Measurements from ENCODE around the gene SMLR1. TPM values are rescaled to one million over a fixed set of nuclear protein-coding genes. Genes with fewer than 3 reads are reported as not detected.

SMLR1 gene
- total and polyA plus RNA-seq, 2 donors (not counting 3 experiments of a cell fraction or from before 2014, with no cell fraction given) = not detected

DNA sequence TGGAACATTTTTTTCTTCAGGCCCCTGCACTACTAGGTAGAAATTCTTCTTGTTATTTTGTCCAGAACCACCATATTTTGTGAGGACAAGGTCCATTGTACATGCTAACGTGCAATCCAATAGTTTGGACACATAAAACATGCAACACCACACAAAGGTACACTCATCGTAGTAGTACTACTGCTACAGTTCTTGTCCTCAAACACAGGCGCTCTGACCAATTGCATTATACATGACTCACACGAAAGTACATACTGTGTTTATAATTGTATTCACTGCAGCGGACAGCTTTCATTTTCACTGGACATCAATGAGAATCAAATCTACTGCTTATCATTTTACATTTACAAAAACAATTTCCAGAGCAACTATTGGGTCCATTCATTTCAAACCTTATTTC is 15.3 kb upstream of the SMLR1 start:
- DNase-seq (ENCODE audit: low read depth, low spot score) (no peak), FAIRE-seq (no peak)
- TF ChIP-seq EZH2 (IDR thresholded peaks at IDR 0.05; ENCODE audit: borderline replicate concordance, low read depth, low read length, severe bottlenecking) = no peak
- H2AFZ ChIP-seq (ENCODE audit: low read depth, low read length) = no peak overlapping the region
- no peaks in the 10 kb centered on the region for H3K36me3 ChIP-seq (ENCODE audit: control insufficient read depth in 2 of 2, extremely low read depth in 1 of 2, insufficient read depth in 2 of 2, low read length in 2 of 2)
- dilution Hi-C loops (cut with MboI; ENCODE audit: extremely low pct_ligation_motif_present, low sequenced_read_pairs) = no loop called here
- no peak overlapping the region for H3K4me2 ChIP-seq (ENCODE audit: insufficient read depth, low read length)
- intact Hi-C loops (cut with micrococcal nuclease) = no loop called here
- BruUV-seq (replicated peaks) = no TSS peak
- ChIA-PET CTCF (interaction anchor here (1.7 kb wide), 1 partner anchor 54 kb away, joined by 4 read pairs; no protein-coding TSS in a partner anchor), POLR2A (no interaction called here)
- no peaks in the 10 kb centered on the region for H3K9me3 ChIP-seq (replicated peaks; ENCODE audit: control insufficient read depth, insufficient read depth, low read length)
- no peaks in the 10 kb centered on the region for H3K4me1 ChIP-seq (ENCODE audit: control insufficient read depth, extremely low read depth, insufficient read depth, low read length)
- no peaks in the 10 kb centered on the region for H3K27me3 ChIP-seq (ENCODE audit: control insufficient read depth in 2 of 2, insufficient read depth in 2 of 2, low read length in 2 of 2)
- no peak overlapping the region for H3K9ac ChIP-seq (replicated peaks; ENCODE audit: extremely low read depth, insufficient read depth, low read length)
- H3K4me3 ChIP-seq (replicated peaks in 1 of 3; ENCODE audit: insufficient read depth in 1 of 3, low read depth in 1 of 3, low read length in 3 of 3) = no peak overlapping the region
- H3K27ac ChIP-seq (ENCODE audit: insufficient read depth, low read depth, low read length) = no peak overlapping the region
- H4K20me1 ChIP-seq (replicated peaks; ENCODE audit: control insufficient read depth, extremely low read depth, insufficient read depth, low read length) = no peaks in the 10 kb centered on the region
- no peaks in the 10 kb centered on the region for H3K9me1 ChIP-seq (replicated peaks; ENCODE audit: control insufficient read depth, extremely low read depth, insufficient read depth, low read length)
- H3K79me2 ChIP-seq (ENCODE audit: control insufficient read depth, insufficient read depth, low read length) = no peaks in the 10 kb centered on the region

DNA sequence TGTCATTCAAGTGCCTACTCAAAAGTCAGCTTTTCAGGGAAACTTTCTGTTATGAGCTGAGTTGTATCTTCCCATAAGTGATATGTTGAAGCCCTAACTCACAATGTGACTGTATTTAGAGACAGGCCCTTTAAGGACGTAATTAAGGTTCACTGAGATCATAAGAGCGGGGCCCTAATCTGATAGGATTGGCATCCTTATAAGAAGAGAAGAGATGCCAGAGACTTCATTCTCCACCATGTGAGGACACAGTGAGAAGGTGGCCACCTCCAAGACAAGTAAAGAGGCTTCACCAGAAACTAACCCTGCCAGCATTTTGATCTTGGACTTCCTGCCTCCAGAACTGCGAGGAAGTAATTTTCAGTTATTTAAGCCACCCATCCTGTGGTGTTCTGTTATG is 12.7 kb upstream of the SMLR1 start:
- FAIRE-seq (no peak), DNase-seq (ENCODE audit: low read depth, low spot score) (no peak)
- TF ChIP-seq JUN (IDR thresholded peaks at IDR 0.05; ENCODE audit: borderline replicate concordance, insufficient read depth, insufficient read length, low read depth) (no peak), GATA2 (IDR thresholded peaks at IDR 0.05; ENCODE audit: insufficient read depth, insufficient read length, low read depth, low read length) (no peak), POLR2A (IDR thresholded peaks at IDR 0.05; ENCODE audit: low read depth, low read length) (no peak), FOS (IDR thresholded peaks at IDR 0.05; ENCODE audit: borderline replicate concordance, insufficient read depth, low read length) (no peak), POLR2AphosphoS5 (IDR thresholded peaks at IDR 0.05; ENCODE audit: insufficient read depth, low read depth, low read length) (no peak), MYC (IDR thresholded peaks at IDR 0.05; ENCODE audit: low read depth, low read length) (no peak), EZH2 (IDR thresholded peaks at IDR 0.05; ENCODE audit: borderline replicate concordance, low read depth, low read length, severe bottlenecking) (no peak)
- TF ChIP-seq, protein P1, sequence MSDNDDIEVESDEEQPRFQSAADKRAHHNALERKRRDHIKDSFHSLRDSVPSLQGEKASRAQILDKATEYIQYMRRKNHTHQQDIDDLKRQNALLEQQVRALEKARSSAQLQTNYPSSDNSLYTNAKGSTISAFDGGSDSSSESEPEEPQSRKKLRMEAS (IDR thresholded peaks at IDR 0.05; ENCODE audit: insufficient read depth, insufficient read length) = no peak
- TF ChIP-seq, protein P2, sequence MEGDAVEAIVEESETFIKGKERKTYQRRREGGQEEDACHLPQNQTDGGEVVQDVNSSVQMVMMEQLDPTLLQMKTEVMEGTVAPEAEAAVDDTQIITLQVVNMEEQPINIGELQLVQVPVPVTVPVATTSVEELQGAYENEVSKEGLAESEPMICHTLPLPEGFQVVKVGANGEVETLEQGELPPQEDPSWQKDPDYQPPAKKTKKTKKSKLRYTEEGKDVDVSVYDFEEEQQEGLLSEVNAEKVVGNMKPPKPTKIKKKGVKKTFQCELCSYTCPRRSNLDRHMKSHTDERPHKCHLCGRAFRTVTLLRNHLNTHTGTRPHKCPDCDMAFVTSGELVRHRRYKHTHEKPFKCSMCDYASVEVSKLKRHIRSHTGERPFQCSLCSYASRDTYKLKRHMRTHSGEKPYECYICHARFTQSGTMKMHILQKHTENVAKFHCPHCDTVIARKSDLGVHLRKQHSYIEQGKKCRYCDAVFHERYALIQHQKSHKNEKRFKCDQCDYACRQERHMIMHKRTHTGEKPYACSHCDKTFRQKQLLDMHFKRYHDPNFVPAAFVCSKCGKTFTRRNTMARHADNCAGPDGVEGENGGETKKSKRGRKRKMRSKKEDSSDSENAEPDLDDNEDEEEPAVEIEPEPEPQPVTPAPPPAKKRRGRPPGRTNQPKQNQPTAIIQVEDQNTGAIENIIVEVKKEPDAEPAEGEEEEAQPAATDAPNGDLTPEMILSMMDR (IDR thresholded peaks at IDR 0.05; ENCODE audit: extremely low read depth in 1 of 2, insufficient read depth in 1 of 2, low read depth in 1 of 2, low read length in 2 of 2) = no peak
- no peak overlapping the region for H3K27ac ChIP-seq (ENCODE audit: insufficient read depth, low read depth, low read length)
- POLR2A ChIA-PET = no interaction called here
- no peaks in the 10 kb centered on the region for H3K9me3 ChIP-seq (replicated peaks; ENCODE audit: control insufficient read depth, insufficient read depth, low read length)
- no peak overlapping the region for H3K9ac ChIP-seq (replicated peaks; ENCODE audit: extremely low read depth, insufficient read depth, low read length)
- no peaks in the 10 kb centered on the region for H3K4me1 ChIP-seq (ENCODE audit: control insufficient read depth, extremely low read depth, insufficient read depth, low read length)
- no TSS peak for BruUV-seq (replicated peaks)
- H3K4me2 ChIP-seq (ENCODE audit: insufficient read depth, low read length) = no peak overlapping the region
- intact Hi-C loops (cut with micrococcal nuclease) = no loop called here
- no peaks in the 10 kb centered on the region for H3K27me3 ChIP-seq (ENCODE audit: control insufficient read depth in 2 of 2, insufficient read depth in 2 of 2, low read length in 2 of 2)
- no peaks in the 10 kb centered on the region for H3K79me2 ChIP-seq (ENCODE audit: control insufficient read depth, insufficient read depth, low read length)
- no peaks in the 10 kb centered on the region for H4K20me1 ChIP-seq (replicated peaks; ENCODE audit: control insufficient read depth, extremely low read depth, insufficient read depth, low read length)
- dilution Hi-C loops (cut with MboI; ENCODE audit: extremely low pct_ligation_motif_present, low sequenced_read_pairs) = no loop called here
- H3K9me1 ChIP-seq (replicated peaks; ENCODE audit: control insufficient read depth, extremely low read depth, insufficient read depth, low read length) = no peaks in the 10 kb centered on the region
- H2AFZ ChIP-seq (ENCODE audit: low read depth, low read length) = no peak overlapping the region
- H3K36me3 ChIP-seq (ENCODE audit: control insufficient read depth in 2 of 2, extremely low read depth in 1 of 2, insufficient read depth in 2 of 2, low read length in 2 of 2) = no peaks in the 10 kb centered on the region
- CTCF ChIA-PET = no interaction called here
- no peak overlapping the region for H3K4me3 ChIP-seq (replicated peaks in 1 of 3; ENCODE audit: insufficient read depth in 1 of 3, low read depth in 1 of 3, low read length in 3 of 3)
